ENCODE data around the gene HDAC9.

Gene HDAC9

GRCh38 chr7:18905316-18905943 is 409.9 kb downstream of the HDAC9 start:
- no CpG with 5 or more reads among the region's 2 CpGs for WGBS, 2 experiments (ENCODE audit: insufficient coverage in 2 of 2)
- no peak overlapping the region for H3K4me3 ChIP-seq (ENCODE audit: extremely low read depth, insufficient read depth, low read length, poor library complexity, severe bottlenecking)
- H3K27ac ChIP-seq (ENCODE audit: low read depth, low read length, severe bottlenecking), result no peak overlapping the region
- no peaks in the 10 kb centered on the region for H3K4me1 ChIP-seq (ENCODE audit: control insufficient read depth, insufficient read depth, low read length, poor library complexity, severe bottlenecking)
- no peaks in the 10 kb centered on the region for H3K36me3 ChIP-seq (ENCODE audit: control insufficient read depth, insufficient read depth, low read length)
- H3K9me3 ChIP-seq (ENCODE audit: control insufficient read depth, low read length), result no peaks in the 10 kb centered on the region

DNA sequence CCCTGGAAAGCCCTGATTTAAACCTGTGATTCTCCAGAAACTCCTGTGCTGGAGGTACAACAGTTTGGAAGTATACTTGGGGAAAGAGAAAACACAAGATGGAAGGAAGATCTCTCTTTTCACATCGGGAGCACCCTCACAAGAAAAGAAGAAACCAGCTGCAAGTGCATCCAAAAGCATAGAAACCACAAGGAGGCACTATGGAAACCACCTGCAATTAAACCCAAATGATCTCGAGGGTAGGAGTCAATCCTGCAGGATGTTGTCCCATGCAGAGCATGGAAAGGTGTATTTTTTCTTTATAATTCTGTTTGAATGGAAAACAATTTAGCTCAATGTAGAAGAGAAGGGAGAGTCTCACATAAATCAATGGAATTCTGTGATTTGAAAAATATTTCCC is 411.4 kb downstream of the HDAC9 start:
- H3K9me3 ChIP-seq (ENCODE audit: control insufficient read depth, low read length), result no peaks in the 10 kb centered on the region
- no peak overlapping the region for H3K4me3 ChIP-seq (ENCODE audit: extremely low read depth, insufficient read depth, low read length, poor library complexity, severe bottlenecking)
- H3K27ac ChIP-seq (ENCODE audit: low read depth, low read length, severe bottlenecking), result no peak overlapping the region
- no peaks in the 10 kb centered on the region for H3K36me3 ChIP-seq (ENCODE audit: control insufficient read depth, insufficient read depth, low read length)
- 57% methylated on average over 1 of the region's 2 CpGs; no CpG with 5 or more reads in 1 of the 2 experiments for WGBS, 2 experiments (ENCODE audit: insufficient coverage in 2 of 2)
- no peaks in the 10 kb centered on the region for H3K4me1 ChIP-seq (ENCODE audit: control insufficient read depth, insufficient read depth, low read length, poor library complexity, severe bottlenecking)

DNA sequence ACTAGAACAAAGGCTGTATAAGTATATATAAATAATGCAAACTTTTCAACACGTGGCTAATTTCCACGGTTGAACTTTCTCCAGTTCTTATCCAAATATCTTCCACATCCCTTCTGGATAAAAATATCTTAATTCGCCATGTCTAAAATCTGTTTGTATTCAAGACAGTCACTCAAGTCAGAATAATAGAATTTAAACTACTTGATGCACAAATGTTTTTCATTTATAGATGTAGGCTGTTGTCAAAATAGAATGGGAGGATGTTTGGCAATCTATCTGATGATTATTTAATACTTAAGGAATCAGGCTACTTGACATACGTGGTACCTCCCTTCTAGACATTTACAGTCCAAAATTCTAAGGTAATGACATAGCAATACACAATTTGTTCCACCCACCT is 417.6 kb downstream of the HDAC9 start:
- Histone ChIP-seq H3K9me3 (ENCODE audit: control insufficient read depth, low read length) (no peaks in the 10 kb centered on the region), H3K4me3 (ENCODE audit: extremely low read depth, insufficient read depth, low read length, poor library complexity, severe bottlenecking) (no peak overlapping the region), H3K27ac (ENCODE audit: low read depth, low read length, severe bottlenecking) (no peak overlapping the region), H3K36me3 (ENCODE audit: control insufficient read depth, insufficient read depth, low read length) (no peaks in the 10 kb centered on the region), H3K4me1 (ENCODE audit: control insufficient read depth, insufficient read depth, low read length, poor library complexity, severe bottlenecking) (no peaks in the 10 kb centered on the region)
- WGBS, 2 experiments (ENCODE audit: insufficient coverage in 2 of 2), result 83 to 88% methylated on average over 1 of the region's 4 CpGs

GRCh38 chr7:18916826-18917225 is 421.3 kb downstream of the HDAC9 start:
- Histone ChIP-seq H3K27ac (ENCODE audit: low read depth, low read length, severe bottlenecking) (no peak overlapping the region), H3K4me1 (ENCODE audit: control insufficient read depth, insufficient read depth, low read length, poor library complexity, severe bottlenecking) (no peaks in the 10 kb centered on the region), H3K9me3 (ENCODE audit: control insufficient read depth, low read length) (no peaks in the 10 kb centered on the region), H3K4me3 (ENCODE audit: extremely low read depth, insufficient read depth, low read length, poor library complexity, severe bottlenecking) (no peak overlapping the region), H3K36me3 (ENCODE audit: control insufficient read depth, insufficient read depth, low read length) (no peaks in the 10 kb centered on the region)
- WGBS, 2 experiments (ENCODE audit: insufficient coverage in 2 of 2), result 78 to 81% methylated on average over 2 of the region's 3 CpGs

DNA sequence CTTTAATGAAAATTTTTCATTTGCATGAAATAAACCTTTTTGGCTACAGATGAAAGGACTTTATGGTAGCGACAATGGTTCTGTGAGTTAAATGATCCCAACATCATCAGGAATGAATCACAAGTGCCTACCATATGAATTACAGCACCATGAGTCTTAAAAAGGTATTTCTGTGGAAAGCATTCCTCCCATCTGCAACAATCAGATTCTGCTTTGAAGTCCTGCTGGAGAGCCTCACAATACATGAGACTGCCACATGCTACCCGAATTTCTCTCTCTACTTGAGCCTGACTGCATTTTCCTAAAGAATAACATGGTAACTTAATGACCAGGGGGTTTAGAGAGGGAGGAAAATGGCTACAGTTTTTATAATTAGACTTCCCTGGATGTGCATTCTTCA is 431.6 kb downstream of the HDAC9 start:
- no peaks in the 10 kb centered on the region for H3K4me1 ChIP-seq (ENCODE audit: control insufficient read depth, insufficient read depth, low read length, poor library complexity, severe bottlenecking)
- no peaks in the 10 kb centered on the region for H3K36me3 ChIP-seq (ENCODE audit: control insufficient read depth, insufficient read depth, low read length)
- no peaks in the 10 kb centered on the region for H3K9me3 ChIP-seq (ENCODE audit: control insufficient read depth, low read length)
- H3K27ac ChIP-seq (ENCODE audit: low read depth, low read length, severe bottlenecking), result no peak overlapping the region
- no CpG with 5 or more reads among the region's 2 CpGs for whole genome bisulfite sequencing, 2 experiments (ENCODE audit: insufficient coverage in 2 of 2)
- H3K4me3 ChIP-seq (ENCODE audit: extremely low read depth, insufficient read depth, low read length, poor library complexity, severe bottlenecking), result no peak overlapping the region

GRCh38 chr7:18936265-18936664 is 440.7 kb downstream of the HDAC9 start:
- H3K9me3 ChIP-seq (ENCODE audit: control insufficient read depth, low read length), result no peaks in the 10 kb centered on the region
- H3K4me3 ChIP-seq (ENCODE audit: extremely low read depth, insufficient read depth, low read length, poor library complexity, severe bottlenecking), result no peak overlapping the region
- H3K36me3 ChIP-seq (ENCODE audit: control insufficient read depth, insufficient read depth, low read length), result no peaks in the 10 kb centered on the region
- no peaks in the 10 kb centered on the region for H3K4me1 ChIP-seq (ENCODE audit: control insufficient read depth, insufficient read depth, low read length, poor library complexity, severe bottlenecking)
- H3K27ac ChIP-seq (ENCODE audit: low read depth, low read length, severe bottlenecking), result no peak overlapping the region

GRCh38 chr7:18939771-18940592 is 444.4 kb downstream of the HDAC9 start:
- Histone ChIP-seq H3K27ac (ENCODE audit: low read depth, low read length, severe bottlenecking) (no peak overlapping the region), H3K9me3 (ENCODE audit: control insufficient read depth, low read length) (no peaks in the 10 kb centered on the region), H3K36me3 (ENCODE audit: control insufficient read depth, insufficient read depth, low read length) (no peaks in the 10 kb centered on the region), H3K4me1 (ENCODE audit: control insufficient read depth, insufficient read depth, low read length, poor library complexity, severe bottlenecking) (no peaks in the 10 kb centered on the region), H3K4me3 (ENCODE audit: extremely low read depth, insufficient read depth, low read length, poor library complexity, severe bottlenecking) (no peak overlapping the region)
- WGBS, 2 experiments (ENCODE audit: insufficient coverage in 2 of 2), result no CpG with 5 or more reads among the region's 2 CpGs

GRCh38 chr7:18940593-18941134 is 445.1 kb downstream of the HDAC9 start:
- no peaks in the 10 kb centered on the region for H3K4me1 ChIP-seq (ENCODE audit: control insufficient read depth, insufficient read depth, low read length, poor library complexity, severe bottlenecking)
- no peak overlapping the region for H3K4me3 ChIP-seq (ENCODE audit: extremely low read depth, insufficient read depth, low read length, poor library complexity, severe bottlenecking)
- no peaks in the 10 kb centered on the region for H3K9me3 ChIP-seq (ENCODE audit: control insufficient read depth, low read length)
- WGBS, 2 experiments (ENCODE audit: insufficient coverage in 2 of 2), result 0% methylated on average over 1 of the region's 2 CpGs
- no peaks in the 10 kb centered on the region for H3K36me3 ChIP-seq (ENCODE audit: control insufficient read depth, insufficient read depth, low read length)
- no peak overlapping the region for H3K27ac ChIP-seq (ENCODE audit: low read depth, low read length, severe bottlenecking)

GRCh38 chr7:18941207-18941606 is 445.7 kb downstream of the HDAC9 start:
- Histone ChIP-seq H3K27ac (ENCODE audit: low read depth, low read length, severe bottlenecking) (no peak overlapping the region), H3K4me3 (ENCODE audit: extremely low read depth, insufficient read depth, low read length, poor library complexity, severe bottlenecking) (no peak overlapping the region), H3K4me1 (ENCODE audit: control insufficient read depth, insufficient read depth, low read length, poor library complexity, severe bottlenecking) (no peaks in the 10 kb centered on the region), H3K36me3 (ENCODE audit: control insufficient read depth, insufficient read depth, low read length) (no peaks in the 10 kb centered on the region), H3K9me3 (ENCODE audit: control insufficient read depth, low read length) (no peaks in the 10 kb centered on the region)
- WGBS, 2 experiments (ENCODE audit: insufficient coverage in 2 of 2), result 22 to 55% methylated on average over 1 to 2 of the region's 2 CpGs

DNA sequence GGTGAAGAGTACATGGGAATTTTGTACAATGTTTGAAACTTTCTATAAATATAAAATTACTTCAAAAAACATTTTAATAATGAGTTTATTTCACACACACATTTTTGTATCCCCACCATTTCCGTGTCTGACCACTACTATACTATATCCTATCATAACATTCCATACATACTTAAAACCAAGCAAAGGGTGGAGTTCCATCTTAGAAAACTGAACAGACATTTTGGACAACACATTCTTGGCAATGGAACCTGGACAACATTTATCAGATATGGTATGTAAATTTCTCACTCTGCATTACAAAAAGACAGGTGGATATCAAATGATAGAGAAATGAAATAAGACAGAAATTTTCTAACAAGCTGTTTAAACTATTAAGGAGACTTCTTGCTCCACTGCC is 453.0 kb downstream of the HDAC9 start:
- no peaks in the 10 kb centered on the region for H3K9me3 ChIP-seq (ENCODE audit: control insufficient read depth, low read length)
- no peaks in the 10 kb centered on the region for H3K4me1 ChIP-seq (ENCODE audit: control insufficient read depth, insufficient read depth, low read length, poor library complexity, severe bottlenecking)
- H3K36me3 ChIP-seq (ENCODE audit: control insufficient read depth, insufficient read depth, low read length), result no peaks in the 10 kb centered on the region
- whole genome bisulfite sequencing, 2 experiments (ENCODE audit: insufficient coverage in 2 of 2), result 100% methylated on average over 1 of the region's 1 CpG; no CpG with 5 or more reads in 1 of the 2 experiments
- H3K4me3 ChIP-seq (ENCODE audit: extremely low read depth, insufficient read depth, low read length, poor library complexity, severe bottlenecking), result no peak overlapping the region
- no peak overlapping the region for H3K27ac ChIP-seq (ENCODE audit: low read depth, low read length, severe bottlenecking)

- Histone ChIP-seq H3K9me3 (ENCODE audit: control insufficient read depth, low read length) (no peaks in the 10 kb centered on the region), H3K4me1 (ENCODE audit: control insufficient read depth, insufficient read depth, low read length, poor library complexity, severe bottlenecking) (no peaks in the 10 kb centered on the region), H3K4me3 (ENCODE audit: extremely low read depth, insufficient read depth, low read length, poor library complexity, severe bottlenecking) (no peak overlapping the region), H3K36me3 (ENCODE audit: control insufficient read depth, insufficient read depth, low read length) (no peaks in the 10 kb centered on the region), H3K27ac (ENCODE audit: low read depth, low read length, severe bottlenecking) (no peak overlapping the region)
- 100% methylated on average over 1 of the region's 4 CpGs for WGBS, 2 experiments (ENCODE audit: insufficient coverage in 2 of 2)
These were observed 457.3 kb downstream of the HDAC9 start for GRCh38 chr7:18952846-18953245.

Data from mesodermal cell (in vitro differentiated cells).